Thymus (tissue), 14 donors: Measurements from ENCODE around the gene UCN3. TPM values are rescaled to one million over a fixed set of nuclear protein-coding genes. Genes with fewer than 3 reads are reported as not detected.
A peak's percentile ranks its signal among the peaks of the same experiment; 100 is the strongest.

Experiments used
- DNase-seq, 9 donors: peaks; one replicate each; pipeline ENCODE4 v3.0.0-alpha.2; 2013; ENCODE audit warnings: low spot score in 9 of 9, low read depth in 6 of 9, missing footprints in 1 of 9
- H3K27ac ChIP-seq, 2 donors: one replicate each; pipeline ENCODE4 v1.5.1; 2013; ENCODE audit warnings: control low read depth in 1 of 2, low read depth in 1 of 2, low read length in 1 of 2, mild to moderate bottlenecking in 1 of 2, moderate library complexity in 1 of 2
- H3K27me3 ChIP-seq, 2 donors: one replicate each; pipeline ENCODE4 v1.5.1; 2013; ENCODE audit warnings: low read length in 1 of 2; ENCODE audit not compliant: control insufficient read depth in 2 of 2, insufficient read depth in 1 of 2
- H3K36me3 ChIP-seq, 2 donors: one replicate each; pipeline ENCODE4 v1.5.1; 2013; ENCODE audit warnings: low read length in 1 of 2, mild to moderate bottlenecking in 1 of 2, moderate library complexity in 1 of 2; ENCODE audit not compliant: control insufficient read depth in 2 of 2, insufficient read depth in 2 of 2
- H3K4me1 ChIP-seq, 2 donors: one replicate each; pipeline ENCODE4 v1.5.1; 2013; ENCODE audit warnings: low read length in 2 of 2; ENCODE audit not compliant: control insufficient read depth in 2 of 2, insufficient read depth in 2 of 2
- H3K4me3 ChIP-seq, 2 donors: one replicate each; pipeline ENCODE4 v1.5.1; 2013; ENCODE audit warnings: low read length in 2 of 2, control low read depth in 1 of 2, mild to moderate bottlenecking in 1 of 2
- H3K9me3 ChIP-seq, 2 donors: one replicate each; pipeline ENCODE4 v1.5.1; 2013; ENCODE audit warnings: low read length in 1 of 2, mild to moderate bottlenecking in 1 of 2; ENCODE audit not compliant: control insufficient read depth in 2 of 2, insufficient read depth in 1 of 2
- whole genome bisulfite sequencing: extraction: QIAGEN DNeasy Blood & Tissue Kit; methylation state at CpG from one replicate; pipeline ENCODE4 v1.1.7; 2013; 5-methylcytosine and 5-hydroxymethylcytosine counted together
- long read RNA-seq, 10 donors: transcript quantifications; one replicate each; lab custom pipeline, GENCODE V29; 2026
- polyA plus RNA-seq: library from polyadenylated mRNA; stranded (reverse); fragments of 200-250 nt; gene quantifications from one replicate; pipeline ENCODE4 v1.2.3, GENCODE V29; 2013
- total RNA-seq: library from RNA; stranded (reverse); fragments of 120-200 nt; gene quantifications from one replicate; pipeline ENCODE4 v1.2.4, GENCODE V29; 2013
- donor health status: healthy.

UCN3 gene
- 0.19 TPM for total RNA-seq
- polyA plus RNA-seq: 0.30 TPM
- long read RNA-seq, donor 1: 0 reads
- long read RNA-seq, donor 2: 0 reads
- long read RNA-seq, donor 3: 0 reads
- long read RNA-seq, donor 4: 0 reads
- long read RNA-seq, donor 5: 0 reads
- long read RNA-seq, donor 6: 0 reads
- long read RNA-seq, donor 7: 0 reads
- long read RNA-seq, donor 8: 0 reads
- long read RNA-seq, donor 9: 0 reads
- long read RNA-seq, donor 10: 0 reads

DNA sequence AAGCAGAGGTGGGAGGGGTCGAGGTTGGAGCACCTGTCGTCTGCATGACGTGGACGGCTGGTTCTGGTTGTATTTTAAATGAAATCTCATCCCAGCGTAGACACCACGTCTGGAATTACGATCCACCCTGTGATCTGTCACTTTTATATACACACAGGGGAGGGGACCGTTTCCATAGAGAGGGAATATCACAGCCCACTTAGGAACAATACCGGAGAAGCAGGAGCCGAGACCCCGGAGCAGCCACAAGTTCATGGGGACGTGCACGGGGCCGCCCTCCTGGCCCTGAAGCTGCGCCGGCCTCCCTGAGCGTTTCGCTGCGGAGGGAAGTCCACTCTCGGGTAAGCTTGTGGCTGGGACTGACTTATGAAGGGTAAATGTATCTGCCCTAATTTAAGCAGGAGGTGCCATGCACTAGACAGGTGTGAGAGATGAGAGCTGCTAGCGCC is at the start of gene UCN3:
Gene UCN3 (plus strand): TSS at position 77 of the 449 bp plus-strand sequence. CDS start 8,755 bp downstream, outside the sequence.
- H3K27ac ChIP-seq: no peak within 1 kb of the TSS
- 88% methylated on average over 21 of the region's 21 CpGs for WGBS
- no peaks in the 10 kb centered on the region for H3K36me3 ChIP-seq
- no peak within 1 kb of the TSS for H3K4me3 ChIP-seq
- peaks cover 0 to 2% of the 10 kb centered on the region in 2 donors for H3K9me3 ChIP-seq
- H3K4me1 ChIP-seq: no peaks in the 10 kb centered on the region
- peaks cover 0 to 24% of the 10 kb centered on the region in 2 donors for H3K27me3 ChIP-seq
- no peak for DNase-seq

DNA sequence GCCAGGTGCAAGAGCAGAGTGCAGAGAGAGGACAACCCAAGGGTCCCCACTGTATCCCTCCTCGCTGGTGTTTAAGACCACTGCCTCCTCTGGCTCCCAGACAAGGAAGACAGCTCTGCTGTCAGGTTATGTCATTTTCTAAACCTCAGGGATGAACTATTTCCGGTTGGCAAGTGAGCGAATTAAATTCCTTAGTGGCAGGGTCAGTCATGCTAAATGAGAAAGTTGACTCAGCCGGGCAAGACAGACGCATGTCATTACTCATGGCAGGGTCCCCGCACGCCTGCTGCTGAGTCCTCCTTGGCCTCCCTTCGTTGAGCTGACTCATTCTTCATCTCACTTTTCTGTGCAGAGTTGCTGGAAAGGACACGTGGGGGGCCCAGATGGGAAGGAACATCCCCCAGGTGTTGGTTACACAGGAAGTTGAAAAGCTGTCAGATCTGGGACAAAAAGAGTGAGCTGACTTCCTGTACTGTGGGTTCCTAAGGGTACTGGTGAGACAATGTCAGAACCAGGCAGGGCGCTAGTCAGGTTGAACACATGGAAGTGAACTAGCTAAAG is 47.1 kb upstream of the UCN3 start:
- Histone ChIP-seq H3K4me3 (no peak overlapping the region), H3K4me1 (peaks cover 21 to 34% of the 10 kb centered on the region in 2 donors), H3K36me3 (no peaks in the 10 kb centered on the region), H3K9me3 (no peaks in the 10 kb centered on the region), H3K27ac (peak overlapping the region in 1 of 2 donors; percentile 83), H3K27me3 (no peaks in the 10 kb centered on the region)
- WGBS: 9% methylated on average over 10 of the region's 10 CpGs
- DNase-seq: peak; percentile 61 to 94 (median 84)

GRCh38 chr10:5318148-5318547 is 46.6 kb upstream of the UCN3 start:
- 96% methylated on average over 5 of the region's 5 CpGs for WGBS
- DNase-seq: no peak
- H3K27ac ChIP-seq: peak overlapping the region; percentile 38 to 83

DNA sequence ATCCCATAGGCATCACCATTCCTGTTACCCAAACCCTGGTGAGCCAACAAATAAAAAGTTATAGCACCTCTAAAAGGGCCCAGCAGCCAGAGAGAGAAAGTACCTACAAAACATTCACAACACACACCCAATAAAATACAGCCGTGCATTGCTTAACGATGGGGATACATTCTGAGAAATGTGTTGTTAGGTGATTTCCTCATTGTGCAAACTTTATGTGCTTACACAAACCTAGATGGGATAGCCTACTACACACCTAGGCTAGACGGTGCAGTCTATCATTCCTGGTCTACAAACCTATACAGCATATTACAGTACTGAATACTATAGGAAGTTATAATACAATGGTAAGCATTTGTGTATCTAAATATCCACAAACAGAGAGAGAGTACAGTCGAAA is 44.9 kb upstream of the UCN3 start:
- DNase-seq: no peak
- no peak overlapping the region for H3K4me3 ChIP-seq
- no peaks in the 10 kb centered on the region for H3K27me3 ChIP-seq
- no peaks in the 10 kb centered on the region for H3K9me3 ChIP-seq
- peaks cover 16 to 21% of the 10 kb centered on the region in 2 donors for H3K4me1 ChIP-seq
- no peaks in the 10 kb centered on the region for H3K36me3 ChIP-seq
- WGBS: 96% methylated on average over 4 of the region's 4 CpGs
- H3K27ac ChIP-seq: no peak overlapping the region

More at GRCh38 chr10:5318148-5318547, 46.6 kb upstream of the UCN3 start:
- Histone ChIP-seq H3K36me3 (no peaks in the 10 kb centered on the region), H3K4me3 (no peak overlapping the region), H3K27me3 (no peaks in the 10 kb centered on the region), H3K4me1 (peaks cover 21 to 34% of the 10 kb centered on the region in 2 donors), H3K9me3 (no peaks in the 10 kb centered on the region)

DNA sequence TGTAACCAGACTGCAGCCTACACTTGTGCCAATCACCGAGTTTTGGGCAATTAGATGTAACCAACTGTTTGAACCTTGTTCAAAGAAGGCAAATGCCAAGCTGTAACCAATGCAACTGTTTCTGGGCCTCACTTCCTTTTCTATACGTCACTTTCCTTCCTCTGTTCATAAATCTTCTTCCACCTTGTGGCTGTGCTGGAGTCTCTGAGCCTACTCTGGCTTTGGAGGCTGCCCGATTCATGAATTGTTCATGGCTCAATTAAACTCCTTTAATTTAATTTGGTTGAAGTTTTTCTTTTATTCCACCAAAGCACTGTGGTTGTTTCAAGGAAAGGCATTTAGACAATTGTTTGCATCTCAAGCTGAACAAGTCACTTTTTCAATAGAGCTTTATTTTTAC is 43.5 kb upstream of the UCN3 start:
- Histone ChIP-seq H3K36me3 (no peaks in the 10 kb centered on the region), H3K27ac (no peak overlapping the region), H3K4me1 (peaks cover 16 to 18% of the 10 kb centered on the region in 2 donors), H3K27me3 (no peaks in the 10 kb centered on the region), H3K4me3 (no peak overlapping the region), H3K9me3 (no peaks in the 10 kb centered on the region)
- WGBS: 89% methylated on average over 3 of the region's 3 CpGs
- DNase-seq: no peak

- WGBS: 83% methylated on average over 4 of the region's 4 CpGs
- H3K36me3 ChIP-seq: no peaks in the 10 kb centered on the region
- no peaks in the 10 kb centered on the region for H3K9me3 ChIP-seq
- DNase-seq: no peak
- no peaks in the 10 kb centered on the region for H3K27me3 ChIP-seq
- H3K27ac ChIP-seq: no peak overlapping the region
- H3K4me1 ChIP-seq: peaks cover 2 to 3% of the 10 kb centered on the region in 2 donors
- H3K4me3 ChIP-seq: no peak overlapping the region
Measured at GRCh38 chr10:5323446-5323845, 41.3 kb upstream of the UCN3 start.

DNA sequence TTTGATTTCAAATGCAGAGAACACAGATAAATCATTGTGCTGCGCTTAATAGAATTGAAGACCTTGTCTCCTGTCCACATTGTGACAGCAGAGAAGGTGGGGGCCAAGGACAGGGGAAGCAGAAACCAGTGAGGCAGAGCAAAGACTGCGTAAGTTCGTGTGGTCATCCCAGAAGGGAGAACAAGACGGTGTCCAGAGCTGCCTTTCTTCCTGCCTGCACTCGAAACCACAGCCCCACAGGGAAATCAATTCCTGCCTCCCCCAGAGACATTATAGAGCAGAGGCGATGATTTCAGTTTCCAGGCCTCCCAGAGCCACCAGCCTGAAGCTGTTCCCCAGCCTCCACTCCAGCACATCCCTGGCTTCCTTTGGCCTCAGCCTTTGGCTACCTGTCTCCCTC is 39.7 kb upstream of the UCN3 start:
- WGBS: 81% methylated on average over 6 of the region's 6 CpGs
- H3K4me3 ChIP-seq: no peak overlapping the region
- no peaks in the 10 kb centered on the region for H3K9me3 ChIP-seq
- no peaks in the 10 kb centered on the region for H3K36me3 ChIP-seq
- DNase-seq: no peak
- H3K4me1 ChIP-seq: no peaks in the 10 kb centered on the region
- no peak overlapping the region for H3K27ac ChIP-seq
- H3K27me3 ChIP-seq: no peaks in the 10 kb centered on the region

DNA sequence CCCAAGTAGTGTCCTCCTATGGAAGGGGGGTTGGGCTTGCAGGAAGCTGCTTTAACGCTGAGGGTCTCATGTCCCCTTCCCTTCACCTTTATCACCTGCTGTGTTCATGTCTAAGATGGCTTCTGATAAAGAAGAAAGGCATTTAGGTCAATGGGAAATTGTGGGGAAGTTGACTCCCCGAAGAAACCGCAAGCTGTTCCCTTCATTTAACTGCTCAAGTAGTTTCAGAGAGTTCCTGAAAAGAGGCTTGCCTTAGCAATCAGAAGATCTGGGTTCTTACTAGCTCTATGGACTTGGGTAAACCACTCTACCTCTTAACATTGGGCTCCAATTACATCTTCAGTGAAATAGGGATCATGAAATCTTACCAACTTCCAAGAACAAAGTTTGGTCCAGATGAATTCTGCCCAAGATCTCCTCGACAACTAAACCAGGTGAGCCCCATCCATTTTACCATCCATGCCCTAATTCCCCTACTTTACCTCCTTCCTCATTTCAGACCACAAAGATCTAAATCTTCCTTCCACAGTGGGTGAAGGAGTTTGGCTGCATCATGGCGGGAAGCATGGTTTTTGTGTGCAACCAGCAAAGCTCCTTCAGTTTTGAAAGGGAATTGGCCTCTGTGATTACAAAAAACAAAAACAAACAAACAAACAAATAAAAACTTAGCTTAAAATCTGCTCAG is 30.4 kb upstream of the UCN3 start:
- peaks cover 0 to 10% of the 10 kb centered on the region in 2 donors for H3K4me1 ChIP-seq
- peaks cover 0 to 6% of the 10 kb centered on the region in 2 donors for H3K9me3 ChIP-seq
- H3K4me3 ChIP-seq: no peak overlapping the region
- H3K27me3 ChIP-seq: peaks cover 0 to 2% of the 10 kb centered on the region in 2 donors
- DNase-seq: peak in 1 of 9 donors; percentile 18
- no peak overlapping the region for H3K27ac ChIP-seq
- H3K36me3 ChIP-seq: no peaks in the 10 kb centered on the region
- 49% methylated on average over 5 of the region's 5 CpGs for WGBS

- H3K9me3 ChIP-seq: peaks cover 0 to 6% of the 10 kb centered on the region in 2 donors
- DNase-seq: no peak
- H3K4me3 ChIP-seq: no peak overlapping the region
- peaks cover 0 to 10% of the 10 kb centered on the region in 2 donors for H3K4me1 ChIP-seq
- H3K27me3 ChIP-seq: peaks cover 0 to 2% of the 10 kb centered on the region in 2 donors
- H3K27ac ChIP-seq: no peak overlapping the region
- H3K36me3 ChIP-seq: no peaks in the 10 kb centered on the region
Measured at GRCh38 chr10:5338010-5338409, 26.8 kb upstream of the UCN3 start.
